SW480 (cell line): ENCODE measurements around the gene EML3.
"Not testable (repeated sequence)": the region's sequence is repeated elsewhere in the genome, so short reads cannot be mapped to it uniquely, and the experiment has no call there.

Source experiments
- DNase-seq: peaks from one replicate; pipeline ENCODE4 v3.0.0-alpha.2; 2016; ENCODE audit warnings: low spot score

The EML3 gene, protein sequence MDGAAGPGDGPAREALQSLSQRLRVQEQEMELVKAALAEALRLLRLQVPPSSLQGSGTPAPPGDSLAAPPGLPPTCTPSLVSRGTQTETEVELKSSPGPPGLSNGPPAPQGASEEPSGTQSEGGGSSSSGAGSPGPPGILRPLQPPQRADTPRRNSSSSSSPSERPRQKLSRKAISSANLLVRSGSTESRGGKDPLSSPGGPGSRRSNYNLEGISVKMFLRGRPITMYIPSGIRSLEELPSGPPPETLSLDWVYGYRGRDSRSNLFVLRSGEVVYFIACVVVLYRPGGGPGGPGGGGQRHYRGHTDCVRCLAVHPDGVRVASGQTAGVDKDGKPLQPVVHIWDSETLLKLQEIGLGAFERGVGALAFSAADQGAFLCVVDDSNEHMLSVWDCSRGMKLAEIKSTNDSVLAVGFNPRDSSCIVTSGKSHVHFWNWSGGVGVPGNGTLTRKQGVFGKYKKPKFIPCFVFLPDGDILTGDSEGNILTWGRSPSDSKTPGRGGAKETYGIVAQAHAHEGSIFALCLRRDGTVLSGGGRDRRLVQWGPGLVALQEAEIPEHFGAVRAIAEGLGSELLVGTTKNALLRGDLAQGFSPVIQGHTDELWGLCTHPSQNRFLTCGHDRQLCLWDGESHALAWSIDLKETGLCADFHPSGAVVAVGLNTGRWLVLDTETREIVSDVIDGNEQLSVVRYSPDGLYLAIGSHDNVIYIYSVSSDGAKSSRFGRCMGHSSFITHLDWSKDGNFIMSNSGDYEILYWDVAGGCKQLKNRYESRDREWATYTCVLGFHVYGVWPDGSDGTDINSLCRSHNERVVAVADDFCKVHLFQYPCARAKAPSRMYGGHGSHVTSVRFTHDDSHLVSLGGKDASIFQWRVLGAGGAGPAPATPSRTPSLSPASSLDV

DNA sequence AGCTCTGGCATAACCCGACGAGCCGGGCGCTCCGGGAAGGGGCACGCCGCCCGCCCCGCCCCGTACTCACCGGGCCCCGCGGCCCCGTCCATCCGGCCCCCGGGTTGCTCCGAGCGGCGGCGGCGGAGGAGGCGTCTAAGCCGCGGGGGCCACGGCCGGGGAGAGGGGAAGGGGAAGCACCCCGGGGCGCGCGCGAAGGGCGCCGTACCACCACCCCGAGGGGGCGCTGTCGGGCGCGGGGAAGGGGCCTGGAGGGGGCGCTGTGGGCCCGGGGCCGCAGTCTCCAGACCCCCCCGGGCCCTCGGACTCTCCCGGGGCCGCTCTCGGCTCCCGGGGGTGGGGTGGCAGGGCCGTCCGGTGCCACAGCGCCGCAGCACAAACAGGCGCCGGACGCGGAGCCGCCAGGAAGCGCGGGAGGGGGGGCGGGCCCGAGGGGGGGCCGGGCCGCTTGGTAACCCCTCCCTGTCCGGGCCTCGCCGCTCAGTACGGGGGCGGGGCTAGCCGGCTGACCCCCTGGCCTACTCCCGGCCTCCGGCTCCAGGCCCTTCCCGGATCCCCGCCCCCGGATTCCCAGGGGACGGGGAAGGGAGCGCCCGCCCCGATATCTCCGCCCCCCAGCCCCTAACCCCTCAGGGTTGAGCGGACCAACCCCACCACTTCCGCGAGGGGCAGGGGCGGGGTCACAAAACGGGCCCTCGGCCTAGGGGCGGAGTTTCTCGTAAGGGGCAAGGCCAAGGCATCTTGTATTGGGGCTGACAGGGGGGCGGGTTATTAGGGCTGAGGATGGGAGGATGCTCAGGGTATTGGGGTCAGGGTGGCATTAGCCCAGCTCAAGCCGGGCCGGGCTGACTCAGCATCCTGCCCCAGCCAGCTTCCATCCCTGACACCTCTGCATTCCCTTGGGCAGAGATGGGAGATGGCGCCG, at the start of gene EML3, which contains the start of gene ROM1:
Gene EML3, minus strand, starts transcription at position 410 of the 925 bp plus-strand sequence. Its CDS starts 318 bp downstream, at position 92.
Gene ROM1, plus strand, starts transcription at position 892 of the 925 bp plus-strand sequence. Its CDS starts 25 bp downstream, at position 917.
- DNase-seq: peak; percentile 74

DNA sequence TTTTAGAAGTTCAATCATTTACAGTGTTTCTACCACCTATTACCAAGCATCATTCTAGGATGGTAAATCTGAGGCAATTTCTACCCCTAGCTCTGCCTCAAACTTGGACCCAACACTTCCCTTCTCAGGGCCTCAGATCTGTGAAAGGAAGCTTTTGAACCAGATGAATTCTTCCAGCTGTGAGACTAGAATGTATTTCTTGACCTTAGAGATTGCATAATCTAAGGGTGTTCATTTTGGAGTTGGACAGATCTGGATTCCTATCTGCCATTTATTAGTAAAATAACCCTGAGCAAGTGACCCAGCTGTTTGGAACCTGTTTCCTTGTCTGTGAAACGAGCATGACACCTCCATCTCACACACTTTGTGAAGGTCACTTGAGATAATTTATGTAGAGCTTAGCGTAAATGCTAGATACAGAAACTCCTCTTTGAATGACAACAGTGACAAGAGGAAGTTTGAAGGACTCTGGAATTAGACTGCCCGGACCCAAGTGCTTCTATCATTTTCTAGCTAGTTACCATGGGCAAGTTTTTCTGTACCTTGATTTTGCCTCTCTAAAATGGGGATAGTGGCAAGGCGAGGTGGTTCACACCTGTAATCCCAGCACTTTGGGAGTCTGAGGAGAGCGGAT, 44.3 kb upstream of the EML3 start:
- DNase-seq: no peak

DNA sequence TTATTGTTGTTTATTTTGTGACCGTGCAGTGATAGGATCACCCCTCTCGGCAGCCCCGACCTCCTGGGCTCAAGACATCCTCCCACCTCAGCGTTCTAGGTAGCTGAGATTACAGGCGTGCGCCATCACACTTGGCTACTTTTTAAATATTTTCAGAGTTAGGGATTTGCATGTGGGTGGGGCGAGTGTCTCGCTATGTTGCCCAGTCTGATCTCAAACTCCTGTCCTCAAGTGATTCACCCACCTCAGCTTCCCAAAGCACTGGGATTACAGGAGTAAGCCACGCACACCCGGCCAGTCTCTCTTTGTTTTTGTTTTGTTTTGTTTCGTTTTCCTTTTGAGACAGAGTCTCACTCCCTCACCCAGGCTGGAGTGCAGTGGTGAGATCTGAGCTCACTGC, 41.7 kb upstream of the EML3 start:
- no peak for DNase-seq

DNA sequence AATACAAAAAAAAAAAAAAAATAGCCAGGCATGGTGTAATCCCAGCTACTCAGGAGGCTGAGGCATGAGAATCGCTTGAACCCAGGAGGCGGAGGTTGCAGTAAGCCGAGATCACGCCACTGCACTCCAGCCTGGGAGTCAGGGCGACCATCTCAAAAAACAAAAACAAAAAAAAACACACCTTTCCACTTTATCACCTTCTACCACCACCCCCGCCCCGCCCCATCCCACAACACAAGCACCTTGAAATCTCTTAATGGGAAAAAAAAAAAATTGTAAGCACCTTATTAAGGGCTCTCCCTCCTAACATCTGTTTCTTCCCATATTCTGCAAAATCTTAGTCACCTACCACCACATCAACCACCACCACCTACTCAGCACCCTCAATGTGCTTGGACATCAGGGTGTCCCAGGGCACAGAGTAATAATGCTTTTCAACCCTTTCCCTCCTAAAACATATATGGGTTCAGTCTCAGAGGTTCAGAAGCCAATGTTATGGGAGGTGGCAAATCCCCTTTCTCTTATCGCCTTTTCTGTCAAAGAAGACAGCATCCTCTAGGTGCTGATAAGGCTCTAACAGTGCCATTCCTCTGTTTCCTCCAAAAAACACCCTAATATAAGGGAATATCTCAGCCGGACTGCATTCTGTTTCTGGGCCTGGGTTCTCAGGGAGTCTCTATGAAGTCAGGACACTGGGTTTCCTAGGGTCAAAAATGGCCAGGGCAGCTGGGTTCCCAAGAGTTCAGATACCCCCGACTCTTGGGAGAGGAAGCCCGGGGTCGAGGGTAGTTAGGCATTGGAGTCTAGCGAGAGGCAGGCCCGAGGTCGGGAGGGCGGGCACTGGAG, 39.8 kb upstream of the EML3 start:
- no peak for DNase-seq

DNA sequence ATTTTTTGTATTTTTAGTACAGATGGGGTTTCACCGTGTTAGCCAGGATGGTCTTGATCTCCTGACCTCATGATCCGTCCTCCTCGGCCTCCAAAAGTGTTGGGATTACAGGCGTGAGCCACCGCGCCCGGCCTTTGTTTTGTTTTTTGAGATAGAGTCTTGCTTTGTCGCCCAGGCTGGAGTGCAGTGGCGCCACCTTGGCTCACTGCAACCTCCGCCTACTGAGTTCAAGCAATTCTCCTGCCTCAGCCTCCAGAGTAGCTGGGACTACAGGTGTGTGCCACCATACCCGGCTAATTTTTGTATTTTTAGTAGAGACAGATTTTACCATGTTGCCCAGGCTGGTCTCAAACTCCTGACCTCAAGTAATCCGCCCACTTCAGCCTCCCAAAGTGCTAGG, 37.7 kb upstream of the EML3 start:
- DNase-seq: not testable (repeated sequence)

DNA sequence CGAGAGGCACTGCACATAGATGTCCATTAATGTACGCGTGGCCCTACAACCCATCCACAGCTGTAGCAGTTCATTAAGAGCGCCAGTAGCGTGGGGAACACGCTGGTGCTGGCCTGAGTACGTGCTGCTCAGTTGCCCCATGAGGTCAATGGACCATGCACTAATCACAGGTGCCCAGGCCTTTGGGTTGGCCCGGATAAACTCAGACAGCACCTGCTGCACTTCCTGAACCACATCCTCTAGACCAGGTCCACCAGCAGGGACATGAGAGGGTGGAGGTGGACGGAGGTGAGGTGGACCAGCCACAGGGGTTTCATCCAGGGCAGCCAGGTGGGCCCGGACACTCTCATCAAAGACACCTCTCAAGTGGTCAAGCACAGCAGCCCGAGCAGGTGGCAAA, 36.9 kb upstream of the EML3 start:
- DNase-seq: no peak

DNA sequence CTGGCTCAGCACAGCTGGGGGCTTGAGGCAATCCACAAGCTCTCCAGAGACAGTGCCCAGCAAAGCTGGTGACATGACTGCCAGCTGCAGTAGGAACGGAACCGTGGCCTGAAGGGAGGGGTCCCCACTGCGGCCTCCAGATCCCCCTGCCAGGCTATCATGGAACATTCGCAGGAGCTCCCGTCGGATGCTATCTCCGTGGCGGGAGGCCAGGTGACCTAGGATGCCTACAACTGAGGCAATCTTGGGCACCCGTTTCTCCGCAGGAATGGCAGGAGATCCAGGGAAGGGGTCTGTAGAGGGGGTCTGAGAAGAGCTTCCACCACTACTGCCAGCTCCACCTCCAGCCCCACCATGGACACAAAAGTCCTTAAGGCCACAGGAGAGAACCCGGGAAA, 36.4 kb upstream of the EML3 start:
- DNase-seq: no peak

DNA sequence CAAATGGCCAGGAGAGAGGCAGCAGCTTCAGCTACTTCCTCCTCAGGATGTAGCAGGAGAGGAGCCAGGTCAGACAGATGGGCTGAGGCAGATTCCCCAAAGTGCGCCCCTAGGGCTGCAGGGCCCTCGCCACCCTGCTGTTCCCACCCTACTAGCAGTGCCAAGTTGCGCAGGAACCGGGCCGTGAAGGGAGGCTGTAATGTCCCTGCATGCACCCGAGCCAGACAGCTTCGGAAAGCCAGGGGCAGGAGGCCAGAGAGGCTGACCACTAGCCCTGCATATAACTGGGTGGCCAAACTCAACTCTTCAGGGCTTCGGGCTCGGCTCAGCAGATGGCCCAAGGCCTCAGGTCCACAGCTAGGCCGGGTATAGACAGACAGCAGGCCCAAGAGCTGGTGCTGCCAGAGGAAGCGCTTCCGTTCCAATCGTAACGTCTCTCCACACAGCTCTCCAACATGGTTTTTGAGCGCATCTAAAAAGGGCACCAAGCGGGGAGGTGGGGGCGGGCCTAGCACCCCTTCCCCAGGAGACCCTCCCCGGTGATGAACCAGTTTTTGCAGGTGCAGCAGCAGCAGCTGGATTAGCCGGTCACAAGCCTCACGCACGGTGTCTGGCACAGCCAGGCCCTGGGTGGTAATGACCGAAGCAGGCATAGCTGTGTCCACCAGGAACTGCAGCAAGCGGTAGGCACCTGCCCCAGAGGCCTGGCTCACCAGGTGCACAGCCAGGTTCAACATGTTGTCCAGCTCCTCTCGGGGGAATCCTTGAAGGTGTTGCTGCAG, 35.8 kb upstream of the EML3 start:
- no peak for DNase-seq

DNA sequence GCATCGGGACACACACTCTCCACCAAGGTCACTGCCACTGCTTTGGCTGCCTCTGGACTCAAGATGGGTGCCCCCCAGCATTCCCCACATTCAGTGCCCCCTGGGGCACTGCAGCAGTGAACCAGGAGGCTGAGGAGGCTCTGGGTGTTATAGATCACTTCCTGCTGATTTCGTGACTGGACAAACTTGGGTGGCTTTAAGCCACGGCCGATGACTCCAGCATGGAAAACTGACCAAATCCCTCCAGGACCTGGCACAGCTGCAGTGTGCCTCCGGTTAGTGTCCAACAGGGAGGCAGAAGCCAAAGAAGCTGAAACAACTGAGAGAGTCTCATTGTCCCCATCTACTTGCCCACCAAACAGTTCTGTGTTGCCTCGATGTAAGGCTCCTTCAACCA, 35.0 kb upstream of the EML3 start:
- DNase-seq: no peak

DNA sequence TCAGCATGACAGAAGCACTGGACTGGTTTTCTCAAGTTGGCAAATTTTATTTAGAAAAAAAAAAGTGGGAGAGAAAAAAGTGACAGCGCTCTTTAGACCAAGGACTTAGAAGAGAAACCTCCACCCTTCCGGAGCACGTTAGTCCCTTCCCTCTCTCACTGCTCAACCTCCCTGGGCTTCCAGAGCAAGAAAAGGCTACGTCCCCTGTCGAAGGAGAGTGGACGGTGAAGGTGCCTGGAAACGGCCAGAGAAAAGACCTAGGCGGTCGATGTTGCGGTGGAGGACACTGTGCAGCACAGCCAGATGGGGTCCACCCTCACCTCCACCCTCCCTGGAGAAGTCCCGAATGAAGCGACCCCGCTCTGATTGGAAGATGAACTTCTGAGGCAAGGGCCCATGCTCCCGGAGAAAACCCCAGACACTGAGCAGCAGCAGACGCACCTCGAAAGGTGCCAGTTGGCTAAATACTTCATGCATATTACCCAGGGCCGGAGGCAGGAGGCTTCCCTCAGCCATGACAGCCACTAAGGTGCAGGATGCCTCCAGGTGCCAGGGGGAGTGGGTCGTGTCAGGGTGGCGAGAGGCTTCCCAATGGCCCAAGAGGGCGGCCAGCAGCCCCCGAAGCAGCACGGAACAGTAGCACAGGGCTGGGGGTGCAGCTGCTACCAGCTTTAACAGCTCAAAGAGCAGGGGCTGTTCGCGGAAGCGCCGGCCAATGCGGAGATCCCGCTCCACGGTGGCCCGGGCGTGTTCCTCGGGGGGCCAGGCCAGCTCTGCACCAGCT, 34.4 kb upstream of the EML3 start:
- no peak for DNase-seq

DNA sequence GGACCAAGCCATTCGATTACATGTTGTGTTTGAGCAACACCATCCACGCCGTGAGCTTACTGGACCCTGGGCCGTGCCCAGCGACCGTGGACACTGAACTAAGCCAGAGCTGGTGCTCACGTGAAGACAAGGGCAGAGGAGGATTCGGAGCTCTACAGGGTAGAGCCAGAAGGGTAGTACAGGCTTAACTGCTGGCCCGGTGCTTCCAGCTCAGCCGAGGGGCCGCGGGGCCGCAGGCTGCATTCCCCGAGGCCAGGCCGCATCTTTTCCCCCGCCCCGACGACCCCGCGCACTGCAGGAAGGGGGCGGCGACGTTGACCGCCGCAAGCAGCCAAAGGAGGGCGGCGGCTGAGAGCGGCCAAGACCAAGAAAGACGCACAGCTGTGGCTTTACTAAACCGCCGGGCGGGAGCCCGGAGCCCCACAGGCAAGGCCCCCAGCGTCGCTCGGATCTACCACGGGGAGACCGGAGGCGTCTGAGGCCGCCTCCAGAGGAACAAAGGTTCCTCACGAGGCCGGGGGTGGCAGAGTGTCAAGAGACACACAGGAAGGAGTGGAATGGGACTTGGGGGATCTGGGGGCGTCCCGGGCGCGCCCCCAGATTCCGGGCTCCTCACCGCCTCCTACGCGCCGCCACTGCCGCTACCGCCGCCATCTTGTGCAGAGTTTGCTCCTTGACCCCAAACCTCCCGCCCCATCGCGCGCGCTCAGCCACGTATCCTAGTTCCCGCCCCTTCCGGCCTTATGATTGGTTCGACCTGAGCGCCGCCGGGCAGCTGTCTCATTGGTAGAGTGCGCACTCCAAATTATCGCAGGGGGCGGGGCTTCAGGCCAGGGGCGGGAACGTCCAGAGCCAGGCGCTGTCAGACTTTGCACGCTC, 33.6 kb upstream of the EML3 start, which contains the start of gene GANAB:
Gene GANAB, minus strand, starts transcription at position 668 of the 879 bp plus-strand sequence. Its CDS starts 14 bp downstream, at position 654.
- DNase-seq: peak; percentile 97

DNA sequence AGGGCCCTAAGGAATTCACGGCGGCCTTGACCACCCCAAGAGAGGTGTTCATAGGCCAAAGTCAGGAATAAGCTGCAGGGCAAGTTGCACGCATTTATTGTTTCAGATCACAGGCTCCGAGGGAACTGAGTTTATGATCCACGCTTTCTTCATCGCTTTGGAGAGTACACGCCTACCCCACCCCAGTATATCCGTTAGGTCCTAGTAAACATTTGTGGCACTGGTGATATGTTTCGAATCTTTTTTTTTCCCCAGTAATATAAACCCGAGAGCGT, 33.0 kb upstream of the EML3 start:
- no peak for DNase-seq

DNA sequence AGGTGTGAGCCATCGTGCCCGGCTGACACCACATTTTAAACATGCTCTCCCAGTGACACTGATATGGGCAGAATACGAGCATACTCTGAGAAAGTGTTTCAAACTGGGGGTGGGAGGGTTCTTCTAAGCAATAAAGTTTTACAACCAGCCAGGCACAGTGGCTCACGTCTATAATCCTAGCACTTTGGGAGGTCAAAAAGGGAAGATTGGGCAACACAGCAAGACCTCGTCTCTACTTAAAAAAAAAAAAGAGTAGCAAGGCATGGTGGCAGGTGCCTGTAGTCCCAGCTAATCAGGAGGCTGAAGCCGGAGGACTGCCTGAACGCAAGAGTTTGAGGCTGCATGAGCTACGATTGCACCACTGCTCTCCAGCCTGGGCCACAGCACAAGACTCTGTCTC, 31.6 kb upstream of the EML3 start:
- no peak for DNase-seq

DNA sequence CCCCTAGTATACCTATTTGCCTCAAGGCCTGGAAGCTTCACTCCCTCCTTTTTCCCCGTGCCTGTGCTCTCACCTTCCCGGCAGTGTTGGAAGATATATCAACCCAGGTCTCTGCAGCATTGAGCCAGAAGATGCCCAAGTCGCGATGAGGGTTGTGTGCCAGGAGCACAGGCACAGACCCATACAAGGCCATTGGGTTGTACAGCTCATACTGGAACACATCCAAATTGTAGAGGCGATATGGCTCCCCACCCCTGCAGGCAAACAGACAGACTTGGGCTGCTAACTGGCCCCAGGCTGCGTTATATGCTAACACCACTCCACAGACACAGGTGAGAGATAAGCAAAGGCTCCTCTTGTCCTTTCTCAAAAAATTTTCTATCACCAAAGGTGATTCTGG, 19.9 kb upstream of the EML3 start:
- no peak for DNase-seq

DNA sequence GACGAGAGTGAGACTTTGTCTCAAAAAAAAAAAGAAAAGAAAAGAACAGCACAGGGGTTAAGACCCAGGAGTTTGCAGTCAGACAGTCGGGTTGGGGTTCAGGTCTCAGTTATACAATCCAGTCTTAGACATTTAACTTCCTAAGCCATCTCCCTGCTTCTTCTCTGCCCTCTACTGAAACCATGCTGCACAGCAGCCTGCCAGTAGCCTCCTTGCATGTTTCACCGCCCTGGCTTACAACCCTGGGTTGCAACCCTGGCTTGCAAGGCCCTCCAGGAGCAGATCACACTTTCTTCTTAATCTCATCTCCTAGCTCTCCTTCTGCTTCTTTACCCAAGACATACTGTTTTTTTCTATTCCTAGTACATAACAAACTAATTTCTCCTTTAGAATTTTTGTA, 15.1 kb upstream of the EML3 start:
- no peak for DNase-seq

DNA sequence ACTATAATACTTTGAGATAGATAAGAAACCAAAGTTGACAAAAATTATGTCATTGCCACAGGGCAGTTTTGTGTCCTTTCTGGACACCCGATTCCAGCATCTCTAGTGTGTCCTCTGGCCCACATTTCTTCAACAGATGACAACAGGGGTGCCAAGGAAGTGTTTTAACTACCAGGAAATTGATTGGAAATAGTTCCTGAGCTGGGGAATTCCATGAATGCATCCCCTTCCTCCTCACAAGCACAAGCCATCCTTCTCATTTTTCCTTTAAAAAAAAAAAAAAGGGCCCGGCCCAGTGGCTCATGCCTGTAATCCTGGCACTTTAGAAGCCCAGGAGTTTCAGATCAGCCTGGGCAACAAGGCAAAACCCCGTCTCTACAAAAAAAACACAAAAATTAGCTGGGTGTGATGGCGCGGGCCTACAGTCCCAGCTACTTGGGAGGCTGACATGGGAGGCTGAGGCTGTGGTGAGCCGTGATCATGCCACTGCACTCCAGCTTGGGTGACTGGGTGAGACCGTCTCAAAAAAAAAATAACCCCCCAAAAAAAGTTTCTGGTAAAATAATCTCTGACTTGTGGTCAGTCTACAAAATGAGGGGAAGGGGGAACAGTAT, 10.0 kb upstream of the EML3 start:
- DNase-seq: no peak
